HCT116 (cell line): ENCODE data around the gene SGK1. TPM values are rescaled to one million over a fixed set of nuclear protein-coding genes. Genes with fewer than 3 reads are reported as not detected.

ENCODE experiments used
- ATAC-seq: fragments of 200-7000 bp; cut with Tn5 transposase; 2 replicates; pipeline ENCODE4 v1.9.1; 2020; ENCODE audit warnings: mild to moderate bottlenecking, moderate library complexity
- BruUV-seq: library from RNA; stranded (reverse); fragments of 400-500 nt; replicated peaks from 2 replicates; lab custom pipeline; 2021; lab: Mats Ljungman, UMichigan
- CTCF ChIA-PET: fragments of 300-600 bp; sonication (Branson Sonifier 250); formaldehyde crosslinking; loops from one replicate; lab custom pipeline; 2021; ENCODE audit warnings: antibody characterized with exemption; lab: Charles Lee
- POLR2A ChIA-PET: fragments of 300-600, 350-600 bp; sonication (Branson Sonifier 250); formaldehyde crosslinking; loops from one replicate; lab custom pipeline; 2021; ENCODE audit warnings: antibody characterized with exemption; lab: Charles Lee
- RAD21 ChIA-PET, 2 experiments: fragments of 300-600 bp; sonication (Branson Sonifier 250); formaldehyde crosslinking; loops; one replicate each; lab custom pipeline; 2023; ENCODE audit warnings: low total read pairs in 2 of 2; ENCODE audit not compliant: uncharacterized antibody in 2 of 2, unreplicated experiment in 2 of 2, low non-redundant PET in 1 of 2; lab: Charles Lee
- DNase-seq: peaks from one replicate; pipeline ENCODE4 v3.0.0-alpha.2; 2010; ENCODE audit warnings: low read depth, low spot score
- H2AFZ ChIP-seq: fragments of 200-600 bp; shearing (Covaris generic), sonication (generic); 2 replicates; pipeline ENCODE4 v1.6.1; 2017; ENCODE audit warnings: low read depth, mixed run types, mixed read lengths, antibody characterized with exemption, low read length; ENCODE audit not compliant: poor library complexity, severe bottlenecking
- H3K27ac ChIP-seq: 2 replicates; pipeline ENCODE4 v1.5.1; 2012; ENCODE audit warnings: low read depth, low read length
- H3K27me3 ChIP-seq: fragments of 200-600 bp; sonication (generic); 2 replicates; pipeline ENCODE4 v1.6.1; 2016; ENCODE audit warnings: mixed run types, low read length, mixed read lengths; ENCODE audit not compliant: insufficient read depth
- H3K36me3 ChIP-seq, 2 experiments: fragments of 200-500 bp in 1 of 2; fragments of 200-600 bp in 1 of 2; sonication (Bioruptor generic) in 1 of 2; sonication (generic) in 1 of 2; 2 replicates each; pipeline versions ENCODE4 v1.5.1 to v1.6.1; 2014 to 2016; ENCODE audit warnings: low read length in 2 of 2, inconsistent platforms in 1 of 2, mixed read lengths in 1 of 2, mixed run types in 1 of 2; ENCODE audit not compliant: insufficient read depth in 2 of 2, control insufficient read depth in 1 of 2
- H3K4me1 ChIP-seq, 2 experiments: fragments of 200-600 bp in 1 of 2; sonication (generic) in 1 of 2; 2 replicates each; pipeline versions ENCODE4 v1.5.1 to v1.6.1; 2012 to 2017; ENCODE audit warnings: low read length in 2 of 2, inconsistent platforms in 1 of 2, mild to moderate bottlenecking in 1 of 2, mixed read lengths in 1 of 2, mixed run types in 1 of 2, moderate library complexity in 1 of 2; ENCODE audit not compliant: insufficient read depth in 2 of 2, control insufficient read depth in 1 of 2
- H3K4me2 ChIP-seq: fragments of 200-600 bp; sonication (generic); 2 replicates; pipeline ENCODE4 v1.6.1; 2017; ENCODE audit warnings: mixed run types, low read length, mixed read lengths
- H3K4me3 ChIP-seq, 2 experiments: fragments of 200-600 bp in 1 of 2; sonication (generic) in 1 of 2; replicated peaks in 1 of 2; 2 replicates each; pipeline ENCODE4 v1.5.1; 2011 to 2016; ENCODE audit warnings: low read length in 2 of 2, control low read depth in 1 of 2, low read depth in 1 of 2, mild to moderate bottlenecking in 1 of 2, mixed read lengths in 1 of 2, mixed run types in 1 of 2
- H3K79me2 ChIP-seq: fragments of 200-600 bp; sonication (generic); 2 replicates; pipeline ENCODE4 v1.6.1; 2017; ENCODE audit warnings: mild to moderate bottlenecking, mixed run types, low read length, moderate library complexity, mixed read lengths; ENCODE audit not compliant: insufficient read depth
- H3K9ac ChIP-seq: fragments of 200-600 bp; sonication (generic); 2 replicates; pipeline ENCODE4 v1.6.1; 2016; ENCODE audit warnings: low read length, mixed read lengths
- H3K9me2 ChIP-seq: fragments of 200-600 bp; sonication (generic), shearing (Covaris generic); 2 replicates; pipeline ENCODE4 v1.6.1; 2017; ENCODE audit warnings: mixed run types, mild to moderate bottlenecking, moderate library complexity; ENCODE audit not compliant: insufficient read depth
- H3K9me3 ChIP-seq, 2 experiments: fragments of 200-500 bp in 1 of 2; fragments of 200-600 bp in 1 of 2; sonication (Bioruptor generic) in 1 of 2; sonication (generic) in 1 of 2; 2 replicates each; pipeline ENCODE4 v1.6.1; 2014 to 2017; ENCODE audit warnings: low read length in 2 of 2, mixed read lengths in 2 of 2, inconsistent platforms in 1 of 2, low read depth in 1 of 2, mild to moderate bottlenecking in 1 of 2, mixed run types in 1 of 2, moderate library complexity in 1 of 2; ENCODE audit not compliant: control insufficient read depth in 1 of 2, insufficient read depth in 1 of 2
- H4K20me1 ChIP-seq: fragments of 200-600 bp; sonication (generic), shearing (Covaris generic); 2 replicates; pipeline ENCODE4 v1.6.1; 2017; ENCODE audit warnings: mixed run types, mild to moderate bottlenecking, moderate library complexity; ENCODE audit not compliant: insufficient read depth
- ATF3 ChIP-seq: IDR thresholded peaks from 2 replicates; pipeline ENCODE4 v1.6.1; 2012
- CBX3 ChIP-seq: IDR thresholded peaks from 2 replicates; pipeline ENCODE4 v1.6.1; 2012; ENCODE audit warnings: low read depth
- CEBPB ChIP-seq: IDR thresholded peaks from 2 replicates; pipeline ENCODE4 v1.6.1; 2012; ENCODE audit warnings: low read depth
- MAX ChIP-seq: IDR thresholded peaks from 2 replicates; pipeline ENCODE4 v1.6.1; 2012
- POLR2AphosphoS5 ChIP-seq: IDR thresholded peaks from 2 replicates; pipeline ENCODE4 v1.6.1; 2011; ENCODE audit warnings: mild to moderate bottlenecking, low read depth, low read length, moderate library complexity
- SP1 ChIP-seq: IDR thresholded peaks from 2 replicates; pipeline ENCODE4 v1.6.1; 2012; ENCODE audit warnings: low read depth
- YY1 ChIP-seq: IDR thresholded peaks from 2 replicates; pipeline ENCODE4 v1.6.1; 2011; ENCODE audit warnings: low read length, low read depth, moderate library complexity, mild to moderate bottlenecking; ENCODE audit not compliant: insufficient replicate concordance; ENCODE audit errors: extremely low read depth
- ZBTB33 ChIP-seq: IDR thresholded peaks from 2 replicates; pipeline ENCODE4 v1.6.1; 2011; ENCODE audit warnings: mild to moderate bottlenecking, low read length, moderate library complexity; ENCODE audit not compliant: insufficient replicate concordance; ENCODE audit errors: extremely low read depth
- intact Hi-C: fragments of 100-400 bp; cut with micrococcal nuclease; formaldehyde crosslinking; loops from 2 replicates; pipeline ENCODE4 v1.10.0; 2022
- total RNA-seq: library from RNA; stranded (reverse); gene quantifications from one replicate; pipeline ENCODE4 v1.2.1, GENCODE V29; 2021; ENCODE audit not compliant: unreplicated experiment

The SGK1 gene
- total RNA-seq, 1 experiment from 2014 or later = 4.5 TPM

- intact Hi-C loops = no loop called here
- H3K27ac ChIP-seq = no peak overlapping the region
- no peaks in the 10 kb centered on the region for H4K20me1 ChIP-seq
- no peaks in the 10 kb centered on the region for H3K79me2 ChIP-seq
- H3K27me3 ChIP-seq = no peaks in the 10 kb centered on the region
- H3K9ac ChIP-seq = no peak overlapping the region
- H3K4me1 ChIP-seq = peaks cover 0 to 9% of the 10 kb centered on the region in 2 experiments; a peak in 2 of 4 replicates
- H2AFZ ChIP-seq = no peak overlapping the region
- H3K9me2 ChIP-seq = no peaks in the 10 kb centered on the region
- ChIA-PET RAD21 (no interaction called here), CTCF (no interaction called here), POLR2A (no interaction called here)
- no peaks in the 10 kb centered on the region for H3K9me3 ChIP-seq
- no TSS peak for BruUV-seq
- H3K4me3 ChIP-seq = no peak overlapping the region
- no peak for ATAC-seq
- H3K36me3 ChIP-seq = no peaks in the 10 kb centered on the region
- no peak overlapping the region for H3K4me2 ChIP-seq
- no peak for TF ChIP-seq ATF3
- TF ChIP-seq ZBTB33 = no peak
- TF ChIP-seq SP1 = no peak
- no peak for TF ChIP-seq POLR2AphosphoS5
- TF ChIP-seq CEBPB = no peak
- TF ChIP-seq MAX = no peak
- no peak for TF ChIP-seq YY1
- TF ChIP-seq CBX3 = no peak
- no peak for DNase-seq
Observed at GRCh38 chr6:134291156-134291555, 26.8 kb downstream of the SGK1 start.
